Esophagus muscularis mucosa (tissue), 4 donors: ENCODE data around the gene OR13J1. TPM values are rescaled to one million over a fixed set of nuclear protein-coding genes. Genes with fewer than 3 reads are reported as not detected.

Source experiments
- DNase-seq: peaks from one replicate; pipeline ENCODE4 v3.0.0-alpha.2; 2017; ENCODE audit errors: extremely low spot score
- H3K27ac ChIP-seq, 4 donors: fragments of 200-600 bp; sonication (generic); replicated peaks in 1 of 4; 1 replicate in 3 of 4; 2 replicates in 1 of 4; pipeline ENCODE4 v1.5.1; 2016 to 2019; ENCODE audit warnings: mild to moderate bottlenecking in 1 of 4
- H3K27me3 ChIP-seq, 4 donors: fragments of 200-600 bp; sonication (generic); one replicate each; pipeline versions ENCODE4 v1.5.1 to v1.6.0; 2016 to 2019
- H3K36me3 ChIP-seq, 4 donors: fragments of 200-600 bp; sonication (generic); one replicate each; pipeline ENCODE4 v1.5.1; 2016 to 2019
- H3K4me1 ChIP-seq, 4 donors: fragments of 200-600 bp; sonication (generic); one replicate each; pipeline ENCODE4 v1.5.1; 2016 to 2019
- H3K4me3 ChIP-seq, 4 donors: fragments of 200-600 bp; sonication (generic); 1 replicate in 2 of 4; 2 replicates in 2 of 4; pipeline ENCODE4 v1.5.1; 2016 to 2019; ENCODE audit warnings: mild to moderate bottlenecking in 4 of 4, moderate library complexity in 1 of 4
- H3K9me3 ChIP-seq, 4 donors: fragments of 200-600 bp; sonication (generic); 1 replicate in 3 of 4; 2 replicates in 1 of 4; pipeline ENCODE4 v1.5.1; 2016 to 2019
- EP300 ChIP-seq: sonication (generic); formaldehyde crosslinking; IDR thresholded peaks from one replicate; pipeline ENCODE4 v1.6.1; 2017; ENCODE audit warnings: antibody characterized with exemption
- POLR2A ChIP-seq: fragments of 450-650 bp; IDR thresholded peaks from one replicate; pipeline ENCODE4 v1.6.1; 2017; ENCODE audit warnings: antibody characterized with exemption, moderate library complexity, mild to moderate bottlenecking, low read depth
- POLR2AphosphoS5 ChIP-seq, 2 donors: sonication (generic); formaldehyde crosslinking; IDR thresholded peaks; one replicate each; pipeline ENCODE4 v1.6.1; 2017; ENCODE audit warnings: antibody characterized with exemption in 2 of 2
- WGBS: methylation state at CpG from one replicate; pipeline ENCODE4 v1.1.5; 2018; 5-methylcytosine and 5-hydroxymethylcytosine counted together
- intact Hi-C: fragments of 100-400 bp; cut with DNase I; formaldehyde crosslinking; loops from one replicate; pipeline ENCODE4 v1.15.1; 2023
- total RNA-seq, 4 donors: library from RNA; depleted of rRNA; stranded (reverse); fragments of >200 nt; gene quantifications; one replicate each; pipeline versions ENCODE4 v1.1.0 to v1.2.1, GENCODE V29; 2016
- TF ChIP-seq, protein P1 (sequence below), 3 experiments: fragments of 200-600 bp in 2 of 3; fragments of 450-650 bp in 1 of 3; sonication (generic) in 2 of 3; IDR thresholded peaks; one replicate each; pipeline ENCODE4 v1.5.1; 2017 to 2019; ENCODE audit warnings: antibody characterized with exemption in 3 of 3, mild to moderate bottlenecking in 2 of 3, moderate library complexity in 1 of 3

OR13J1 gene
- total RNA-seq, 4 donors from 2014 or later: not detected

DNA sequence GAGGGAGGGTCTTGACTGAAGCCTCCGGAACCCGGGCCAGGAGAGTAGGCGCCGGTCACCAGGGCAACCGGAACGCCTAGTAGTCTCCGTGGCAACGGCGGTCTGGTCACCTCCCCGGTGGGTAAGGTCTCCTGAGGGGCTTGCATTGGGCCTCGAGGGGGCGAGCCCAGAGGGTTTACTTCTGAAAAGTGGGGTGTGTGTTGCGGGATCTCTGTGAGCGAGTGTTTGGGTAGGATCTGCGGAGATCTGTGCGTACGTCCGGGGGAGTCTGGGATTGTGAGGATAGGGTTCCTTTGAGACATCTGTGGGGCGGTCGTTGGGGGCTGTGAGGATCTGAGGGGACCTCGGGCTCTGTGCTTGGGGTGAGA is 41.5 kb downstream of the OR13J1 start, which contains the start of gene FAM221B:
Gene FAM221B (minus strand): TSS at position 17 of the 368 bp plus-strand sequence. CDS start 2,571 bp downstream, outside the sequence.
- Histone ChIP-seq H3K36me3 (no peaks in the 10 kb centered on the region), H3K27ac (peak within 1 kb of the TSS; percentile 85 to 98 (median 96)), H3K9me3 (no peaks in the 10 kb centered on the region), H3K4me1 (peaks cover 28 to 65% (median 49%) of the 10 kb centered on the region in 4 donors), H3K27me3 (no peaks in the 10 kb centered on the region), H3K4me3 (peak within 1 kb of the TSS; percentile 66 to 91 (median 80))
- WGBS: 1% methylated on average over 9 of the region's 21 CpGs
- intact Hi-C loops: no loop called here
- TF ChIP-seq, protein P1, sequence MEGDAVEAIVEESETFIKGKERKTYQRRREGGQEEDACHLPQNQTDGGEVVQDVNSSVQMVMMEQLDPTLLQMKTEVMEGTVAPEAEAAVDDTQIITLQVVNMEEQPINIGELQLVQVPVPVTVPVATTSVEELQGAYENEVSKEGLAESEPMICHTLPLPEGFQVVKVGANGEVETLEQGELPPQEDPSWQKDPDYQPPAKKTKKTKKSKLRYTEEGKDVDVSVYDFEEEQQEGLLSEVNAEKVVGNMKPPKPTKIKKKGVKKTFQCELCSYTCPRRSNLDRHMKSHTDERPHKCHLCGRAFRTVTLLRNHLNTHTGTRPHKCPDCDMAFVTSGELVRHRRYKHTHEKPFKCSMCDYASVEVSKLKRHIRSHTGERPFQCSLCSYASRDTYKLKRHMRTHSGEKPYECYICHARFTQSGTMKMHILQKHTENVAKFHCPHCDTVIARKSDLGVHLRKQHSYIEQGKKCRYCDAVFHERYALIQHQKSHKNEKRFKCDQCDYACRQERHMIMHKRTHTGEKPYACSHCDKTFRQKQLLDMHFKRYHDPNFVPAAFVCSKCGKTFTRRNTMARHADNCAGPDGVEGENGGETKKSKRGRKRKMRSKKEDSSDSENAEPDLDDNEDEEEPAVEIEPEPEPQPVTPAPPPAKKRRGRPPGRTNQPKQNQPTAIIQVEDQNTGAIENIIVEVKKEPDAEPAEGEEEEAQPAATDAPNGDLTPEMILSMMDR (IDR thresholded peaks at IDR 0.05): no peak
- no peak for TF ChIP-seq POLR2A
- TF ChIP-seq EP300: no peak
- TF ChIP-seq POLR2AphosphoS5 (IDR thresholded peaks at IDR 0.05): no peak
- DNase-seq: no peak

DNA sequence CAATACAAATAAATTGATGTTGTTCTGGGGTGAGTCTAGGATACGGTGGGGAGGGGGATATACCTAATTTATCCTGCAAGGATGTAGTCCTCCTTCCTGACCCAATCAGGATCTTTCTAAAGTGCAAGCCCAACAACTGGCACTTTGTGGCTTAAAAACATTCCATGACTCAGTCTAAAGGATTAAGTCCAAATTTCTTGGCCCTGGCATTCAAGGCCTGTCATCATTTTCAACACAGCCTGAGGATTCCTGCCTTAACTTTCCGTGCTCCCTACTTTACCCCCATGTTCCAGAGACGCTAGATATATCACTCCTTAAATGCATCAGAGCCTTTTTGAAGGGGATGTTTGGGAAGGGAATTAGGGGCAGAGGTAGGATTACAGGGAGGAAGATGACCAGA is 42.7 kb downstream of the OR13J1 start:
- TF ChIP-seq POLR2AphosphoS5 (IDR thresholded peaks at IDR 0.05): peak in 1 of 2 donors; percentile 46
- TF ChIP-seq, protein P1 (IDR thresholded peaks at IDR 0.05): no peak
- H3K27ac ChIP-seq: peak overlapping the region; percentile 35 to 85 (median 48)
- no peaks in the 10 kb centered on the region for H3K27me3 ChIP-seq
- intact Hi-C loops: loop anchor here (2.0 kb wide), 2 partner anchors 37 to 55 kb away; partner anchors contain the start of gene NPR2
- H3K4me3 ChIP-seq: no peak overlapping the region
- DNase-seq: no peak
- no peaks in the 10 kb centered on the region for H3K9me3 ChIP-seq
- 65% methylated on average over 3 of the region's 3 CpGs for WGBS
- H3K4me1 ChIP-seq: peaks cover 20 to 53% (median 42%) of the 10 kb centered on the region in 4 donors
- no peaks in the 10 kb centered on the region for H3K36me3 ChIP-seq

DNA sequence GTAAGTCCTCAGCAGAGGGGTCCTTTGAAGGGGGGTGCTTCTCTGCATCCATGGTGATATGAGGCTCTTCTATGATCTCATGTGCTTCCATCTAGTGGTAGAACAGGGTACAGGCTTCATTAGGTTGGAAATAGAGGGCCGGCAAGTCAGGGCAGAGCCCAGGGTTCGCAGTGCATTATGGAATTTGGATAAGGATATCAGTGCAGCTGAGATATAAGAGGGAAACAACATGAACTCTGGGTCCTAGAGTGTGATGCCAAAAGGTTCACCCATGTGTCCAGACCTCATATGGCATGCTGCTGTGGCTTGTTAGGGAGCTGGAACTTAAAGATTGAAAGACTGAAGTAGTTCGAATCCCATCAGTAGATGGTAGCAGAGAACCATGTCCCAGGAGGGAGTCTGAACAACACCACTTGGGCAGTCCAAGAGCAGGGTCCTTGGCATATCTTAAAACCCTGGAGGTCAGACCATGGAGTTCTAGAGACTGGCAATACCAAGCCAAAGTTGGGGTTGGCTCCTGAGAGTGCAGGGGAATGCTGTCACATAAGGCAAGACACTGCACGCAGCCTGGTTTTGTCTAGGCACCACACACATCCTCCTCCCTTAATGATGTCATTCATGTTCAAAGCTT is 44.0 kb downstream of the OR13J1 start:
- H3K27ac ChIP-seq: no peak overlapping the region
- peaks cover 20 to 42% (median 32%) of the 10 kb centered on the region in 4 donors for H3K4me1 ChIP-seq
- intact Hi-C loops: loop anchor here (2.0 kb wide), 2 partner anchors 35 to 57 kb away; partner anchors contain the start of gene NPR2
- no peak for DNase-seq
- no peaks in the 10 kb centered on the region for H3K36me3 ChIP-seq
- no peaks in the 10 kb centered on the region for H3K27me3 ChIP-seq
- TF ChIP-seq, protein P1 (IDR thresholded peaks at IDR 0.05): peak; percentile 77 to 86 (median 86)
- TF ChIP-seq POLR2AphosphoS5 (IDR thresholded peaks at IDR 0.05) (peak in 1 of 2 donors; percentile 22), EP300 (no peak), POLR2A (no peak)
- 44% methylated on average over 4 of the region's 4 CpGs for WGBS
- no peaks in the 10 kb centered on the region for H3K9me3 ChIP-seq
- H3K4me3 ChIP-seq: no peak overlapping the region

DNA sequence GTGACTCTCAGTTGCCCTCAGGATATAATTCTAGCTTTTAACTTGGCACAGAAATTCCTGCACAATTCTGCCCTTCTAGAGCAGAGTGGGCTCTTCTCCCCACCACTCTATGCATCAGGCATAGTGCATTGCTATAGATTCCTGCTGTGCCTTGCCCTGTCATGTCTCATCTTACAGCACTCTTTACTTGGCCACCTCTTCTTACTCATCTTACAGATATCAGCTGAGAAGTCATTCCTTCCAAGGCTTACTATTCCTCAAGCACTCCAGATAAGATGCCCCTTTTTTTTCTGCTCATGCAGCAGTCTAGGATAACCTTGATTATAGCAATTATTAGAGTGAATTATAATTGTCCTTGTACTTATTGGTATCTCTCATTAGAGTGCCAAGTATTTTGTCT is 47.3 kb downstream of the OR13J1 start:
- TF ChIP-seq, protein P1 (IDR thresholded peaks at IDR 0.05): no peak
- intact Hi-C loops: no loop called here
- Histone ChIP-seq H3K27me3 (no peaks in the 10 kb centered on the region), H3K4me3 (no peak overlapping the region), H3K4me1 (peaks cover 0 to 14% (median 8%) of the 10 kb centered on the region in 4 donors), H3K27ac (no peak overlapping the region), H3K9me3 (no peaks in the 10 kb centered on the region), H3K36me3 (no peaks in the 10 kb centered on the region)
- no peak for DNase-seq

DNA sequence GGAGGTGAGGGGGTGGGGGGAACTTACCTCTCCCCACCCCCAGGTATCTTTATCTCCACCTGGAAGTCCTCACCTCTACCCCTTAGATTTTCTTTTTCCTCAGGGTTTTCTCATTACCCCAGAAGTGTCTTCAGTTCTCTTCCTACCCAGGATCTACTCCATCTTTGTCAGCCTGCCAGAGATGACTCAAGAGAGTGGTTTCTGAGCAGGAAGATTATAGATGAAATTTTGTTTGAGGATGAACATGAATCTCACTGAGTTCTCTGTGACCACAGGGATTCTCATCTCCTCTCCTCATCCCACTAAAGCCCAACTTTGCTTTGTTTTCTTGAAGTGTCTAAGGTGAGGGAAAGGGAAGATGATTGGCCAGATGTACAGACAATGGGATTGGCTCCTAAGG is 50.1 kb downstream of the OR13J1 start:
- H3K4me1 ChIP-seq: peaks cover 0 to 9% (median 5%) of the 10 kb centered on the region in 4 donors
- no peak overlapping the region for H3K4me3 ChIP-seq
- H3K9me3 ChIP-seq: no peaks in the 10 kb centered on the region
- no peaks in the 10 kb centered on the region for H3K27me3 ChIP-seq
- no peak overlapping the region for H3K27ac ChIP-seq
- H3K36me3 ChIP-seq: no peaks in the 10 kb centered on the region
- no peak for TF ChIP-seq POLR2AphosphoS5 (IDR thresholded peaks at IDR 0.05)
- TF ChIP-seq EP300: no peak
- DNase-seq: no peak
- intact Hi-C loops: no loop called here

Other genes with a start within 250 kb of the OR13J1 start
- under 1 TPM in 3 of 4 donors, not detected in 1; 0.40 to 0.83 (median 0.83) TPM for gene SIT1, start 219.5 kb downstream of the OR13J1 start, total RNA-seq
- gene RMRP, start 212.4 kb downstream of the OR13J1 start, total RNA-seq: 1,000 to 10,000 TPM; 1,899 to 6,162 (median 2,510) TPM
- gene CCDC107, start 212.1 kb downstream of the OR13J1 start, total RNA-seq: 100 to 1,000 TPM in 2 of 4 donors, 10 to 100 TPM in 2; 68.4 to 117 (median 104) TPM
- 1 to 10 TPM; 1.3 to 3.3 (median 1.7) TPM for gene ARHGEF39, start 205.2 kb downstream of the OR13J1 start, total RNA-seq
- 1 to 10 TPM in 1 of 4 donors, not detected in 3; 2.2 TPM for gene CA9, start 196.5 kb downstream of the OR13J1 start, total RNA-seq
- gene TPM2, start 180.5 kb downstream of the OR13J1 start, total RNA-seq: over 10,000 TPM in 3 of 4 donors, 1,000 to 10,000 TPM in 1; 8,856 to 14,576 (median 12,022) TPM
- 1,000 to 10,000 TPM in 3 of 4 donors, 100 to 1,000 TPM in 1; 934 to 1,435 (median 1,196) TPM for gene TLN1, start 138.2 kb downstream of the OR13J1 start, total RNA-seq
- gene CREB3, start 137.7 kb downstream of the OR13J1 start, total RNA-seq: 10 to 100 TPM; 65.6 to 97.3 (median 85.4) TPM
- 10 to 100 TPM; 44.0 to 67.8 (median 55.5) TPM for gene GBA2, start 121.2 kb downstream of the OR13J1 start, total RNA-seq
- gene RGP1, start 121.1 kb downstream of the OR13J1 start, total RNA-seq: 10 to 100 TPM; 22.0 to 31.8 (median 26.8) TPM
- gene MSMP, start 116.1 kb downstream of the OR13J1 start, total RNA-seq: 1 to 10 TPM in 1 of 4 donors, not detected in 3; 1.3 TPM
- 10 to 100 TPM; 22.0 to 35.9 (median 29.7) TPM for gene NPR2, start 78.8 kb downstream of the OR13J1 start, total RNA-seq
- gene SPAG8, start 58.1 kb downstream of the OR13J1 start, total RNA-seq: 1 to 10 TPM in 1 of 4 donors, under 1 TPM in 3; 0.65 to 2.0 (median 0.83) TPM
- 10 to 100 TPM; 23.4 to 32.4 (median 27.5) TPM for gene HINT2, start 55.4 kb downstream of the OR13J1 start, total RNA-seq
- not detected for gene FAM221B, start 41.7 kb downstream of the OR13J1 start, total RNA-seq
- 10 to 100 TPM in 3 of 4 donors, 1 to 10 TPM in 1; 10.0 to 27.0 (median 20.3) TPM for gene TMEM8B, start 41.2 kb downstream of the OR13J1 start, total RNA-seq
- 10 to 100 TPM in 2 of 4 donors, 1 to 10 TPM in 2; 3.7 to 53.0 (median 15.6) TPM for gene HRCT1, start 35.8 kb upstream of the OR13J1 start, total RNA-seq
- gene SPAAR, start 39.1 kb upstream of the OR13J1 start, total RNA-seq: 1 to 10 TPM; 2.1 to 5.7 (median 2.8) TPM
- gene OR2S2, start 87.8 kb upstream of the OR13J1 start, total RNA-seq: not detected
- 10 to 100 TPM; 16.6 to 24.2 (median 19.0) TPM for gene RECK, start 166.5 kb upstream of the OR13J1 start, total RNA-seq